ENCODE data around the gene UQCC2. TPM values are rescaled to one million over a fixed set of nuclear protein-coding genes. Genes with fewer than 3 reads are reported as not detected.

UQCC2 gene
- total and polyA plus RNA-seq, 2 of the 8 experiments (the other 6 are each of a cell fraction or from before 2014, with no cell fraction given): 52.1 to 104 TPM

- peaks cover 0 to 5% (median 0%) of the 10 kb centered on the region in 4 experiments; a peak in 2 of 7 replicates for H3K4me1 ChIP-seq (replicated peaks in 1 of 4; ENCODE audit: control insufficient read depth in 3 of 4, insufficient read depth in 4 of 4, low read length in 3 of 4)
- no peak overlapping the region for H3K4me2 ChIP-seq (ENCODE audit: insufficient read depth in 1 of 2, low read depth in 2 of 2, low read length in 2 of 2)
- no peak overlapping the region for H4K91ac ChIP-seq (replicated peaks; ENCODE audit: insufficient read length, low read length)
- H2BK12ac ChIP-seq (ENCODE audit: low read depth, low read length): no peak overlapping the region
- H2AK5ac ChIP-seq (ENCODE audit: low read depth, low read length): no peak overlapping the region
- no peak overlapping the region for H2BK5ac ChIP-seq (ENCODE audit: low read depth, low read length)
- no peak overlapping the region for H2AFZ ChIP-seq (ENCODE audit: low read length)
- no peak overlapping the region for H3K18ac ChIP-seq (ENCODE audit: extremely low read depth, low read length)
- H3K4me3 ChIP-seq (ENCODE audit: extremely low read depth in 1 of 4, insufficient read depth in 2 of 4, low read depth in 3 of 4, low read length in 4 of 4): no peak overlapping the region
- H2BK20ac ChIP-seq (ENCODE audit: low read length): no peak overlapping the region
- CTCF ChIA-PET (ENCODE audit: partially characterized antibody): interaction anchor here (0.6 to 4.1 kb wide), 47 partner anchors 9 to 1777 kb away, joined by 3 to 47 read pairs (median 4); partner anchors contain the start of genes BAK1, ITPR3 and UQCC2
- H4K5ac ChIP-seq (ENCODE audit: insufficient read length, low read depth, low read length): no peak overlapping the region
- H3K23ac ChIP-seq (ENCODE audit: insufficient read length): no peak overlapping the region
- H3K4ac ChIP-seq (replicated peaks; ENCODE audit: insufficient read length, low read depth, low read length): no peak overlapping the region
- H3K36me3 ChIP-seq (ENCODE audit: control insufficient read depth in 2 of 4, insufficient read depth in 4 of 4, low read length in 3 of 4): peaks cover 19 to 50% (median 25%) of the 10 kb centered on the region in 4 experiments
- FAIRE-seq (peak; percentile 55), DNase-seq (ENCODE audit: low read depth in 1 of 2, low spot score in 2 of 2) (peak; percentile 63 to 84)
- H2BK15ac ChIP-seq (ENCODE audit: low read length): no peak overlapping the region
- H3K27me3 ChIP-seq (replicated peaks in 1 of 4; ENCODE audit: control insufficient read depth in 3 of 4, extremely low read depth in 1 of 4, insufficient read depth in 3 of 4, low read length in 3 of 4): no peaks in the 10 kb centered on the region
- no peak overlapping the region for H4K8ac ChIP-seq (ENCODE audit: extremely low read depth, insufficient read depth, low read length)
- H3K79me1 ChIP-seq (ENCODE audit: low read depth, low read length): peaks cover 5% of the 10 kb centered on the region
- no peaks in the 10 kb centered on the region for H3K9me3 ChIP-seq (ENCODE audit: insufficient read depth in 2 of 2, low read depth in 1 of 2, low read length in 1 of 2)
- POLR2A ChIA-PET (ENCODE audit: partially characterized antibody): interaction anchor here (0.7 to 3.6 kb wide), 6 partner anchors 8 to 125 kb away, joined by 3 to 31 read pairs (median 4); partner anchors contain the start of gene UQCC2
- H3K9ac ChIP-seq (replicated peaks in 1 of 4; ENCODE audit: extremely low read depth in 1 of 4, low read depth in 3 of 4, low read length in 3 of 4): no peak overlapping the region
- no peak overlapping the region for H3K27ac ChIP-seq (ENCODE audit: low read depth, low read length)
- H4K20me1 ChIP-seq (replicated peaks in 1 of 2; ENCODE audit: control insufficient read depth in 1 of 2, insufficient read depth in 2 of 2, low read length in 2 of 2): peaks cover 14 to 15% of the 10 kb centered on the region in 2 experiments
- no peaks in the 10 kb centered on the region for H3K79me2 ChIP-seq (ENCODE audit: control insufficient read depth in 1 of 2, insufficient read depth in 2 of 2, low read length in 2 of 2)
- H3K23me2 ChIP-seq (ENCODE audit: low read depth, low read length): no peaks in the 10 kb centered on the region
- H2BK120ac ChIP-seq (replicated peaks; ENCODE audit: low read depth, low read length): no peak overlapping the region
- WGBS, 2 experiments (ENCODE audit: extremely low coverage in 1 of 2, insufficient coverage in 1 of 2, insufficient read length in 1 of 2, insufficient replicate concordance in 2 of 2, low coverage in 1 of 2, low lambda C conversion rate in 2 of 2, missing lambda C conversion rate in 1 of 2): 43% methylated on average over 10 of the region's 10 CpGs; no CpG with 5 or more reads in 1 of the 2 experiments
- H3K56ac ChIP-seq (replicated peaks; ENCODE audit: insufficient read length, low read depth, low read length): no peak overlapping the region
- H3K14ac ChIP-seq (ENCODE audit: insufficient read length): no peak overlapping the region
- TF ChIP-seq KDM1A (IDR thresholded peaks at IDR 0.05; ENCODE audit: borderline replicate concordance, low read length): no peak
- peak; percentile 80 to 82 for TF ChIP-seq RAD21 (IDR thresholded peaks at IDR 0.05 in 1 of 2, conservative IDR thresholded peaks at IDR 0.05 in 1 of 2; ENCODE audit: low read depth in 2 of 2, low read length in 2 of 2)
- TF ChIP-seq SAP30 (IDR thresholded peaks at IDR 0.05; ENCODE audit: insufficient read depth, insufficient replicate concordance, low read length): no peak
- no peak for TF ChIP-seq SP2 (IDR thresholded peaks at IDR 0.05; ENCODE audit: low read length)
- no peak for TF ChIP-seq BACH1 (IDR thresholded peaks at IDR 0.05; ENCODE audit: low read length)
- TF ChIP-seq YY1 (IDR thresholded peaks at IDR 0.05; ENCODE audit: low read depth, low read length): no peak
- no peak for TF ChIP-seq PHF8 (conservative IDR thresholded peaks at IDR 0.05; ENCODE audit: low read depth, low read length)
- peak; percentile 25; the same call in 1 of the 2 replicates for TF ChIP-seq JUND (IDR thresholded peaks at IDR 0.05; ENCODE audit: low read length)
- TF ChIP-seq HDAC2 (IDR thresholded peaks at IDR 0.05; ENCODE audit: borderline replicate concordance in 1 of 2, low read depth in 2 of 2, low read length in 2 of 2): no peak
- no peak for TF ChIP-seq CHD1 (IDR thresholded peaks at IDR 0.05; ENCODE audit: low read depth, low read length)
- TF ChIP-seq POLR2AphosphoS5 (IDR thresholded peaks at IDR 0.05; ENCODE audit: low read depth, low read length): 0 out of 2 replicates have a peak, but pooled peaks have one; percentile 26
- no peak for TF ChIP-seq ASH2L (IDR thresholded peaks at IDR 0.05; ENCODE audit: low read length)
- TF ChIP-seq NRF1 (IDR thresholded peaks at IDR 0.05; ENCODE audit: low read depth, low read length): no peak
These were observed 11.0 kb downstream of the UQCC2 start for GRCh38 chr6:33700391-33701050.
